ENCODE data around the gene PATJ. TPM values are rescaled to one million over a fixed set of nuclear protein-coding genes. Genes with fewer than 3 reads are reported as not detected.
A peak's percentile ranks its signal among the peaks of the same experiment; 100 is the strongest.

The PATJ gene
- total RNA-seq, 4 donors from 2014 or later = 25.7 to 37.4 (median 31.8) TPM

DNA sequence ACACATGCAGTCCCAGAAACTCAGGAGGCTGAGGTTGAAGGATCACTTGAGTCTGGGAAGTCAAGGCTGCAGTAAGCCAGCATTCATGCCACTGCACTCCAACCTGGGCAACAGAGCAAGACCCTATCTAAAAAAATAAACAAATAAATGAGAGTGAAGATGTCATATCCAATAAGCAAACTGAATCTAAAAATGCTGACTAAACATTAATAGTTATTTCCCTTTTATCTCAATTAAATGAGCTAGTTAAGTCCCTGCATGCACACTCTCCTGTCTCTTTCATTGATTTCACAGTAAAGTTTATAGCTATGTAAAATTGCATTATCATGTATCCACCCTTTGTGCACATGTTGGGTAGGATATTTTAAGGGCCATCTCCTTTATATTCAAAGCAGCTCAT lies 371.2 kb downstream of the PATJ start:
- intact Hi-C loops (cut with DNase I) = no loop called here
- no peak overlapping the region for H3K27ac ChIP-seq (replicated peaks in 1 of 4)
- TF ChIP-seq, protein P1, sequence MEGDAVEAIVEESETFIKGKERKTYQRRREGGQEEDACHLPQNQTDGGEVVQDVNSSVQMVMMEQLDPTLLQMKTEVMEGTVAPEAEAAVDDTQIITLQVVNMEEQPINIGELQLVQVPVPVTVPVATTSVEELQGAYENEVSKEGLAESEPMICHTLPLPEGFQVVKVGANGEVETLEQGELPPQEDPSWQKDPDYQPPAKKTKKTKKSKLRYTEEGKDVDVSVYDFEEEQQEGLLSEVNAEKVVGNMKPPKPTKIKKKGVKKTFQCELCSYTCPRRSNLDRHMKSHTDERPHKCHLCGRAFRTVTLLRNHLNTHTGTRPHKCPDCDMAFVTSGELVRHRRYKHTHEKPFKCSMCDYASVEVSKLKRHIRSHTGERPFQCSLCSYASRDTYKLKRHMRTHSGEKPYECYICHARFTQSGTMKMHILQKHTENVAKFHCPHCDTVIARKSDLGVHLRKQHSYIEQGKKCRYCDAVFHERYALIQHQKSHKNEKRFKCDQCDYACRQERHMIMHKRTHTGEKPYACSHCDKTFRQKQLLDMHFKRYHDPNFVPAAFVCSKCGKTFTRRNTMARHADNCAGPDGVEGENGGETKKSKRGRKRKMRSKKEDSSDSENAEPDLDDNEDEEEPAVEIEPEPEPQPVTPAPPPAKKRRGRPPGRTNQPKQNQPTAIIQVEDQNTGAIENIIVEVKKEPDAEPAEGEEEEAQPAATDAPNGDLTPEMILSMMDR (IDR thresholded peaks at IDR 0.05) = no peak
- peaks cover 0 to 5% (median 0%) of the 10 kb centered on the region in 4 donors for H3K4me1 ChIP-seq
- H3K4me3 ChIP-seq = no peak overlapping the region
- DNase-seq (ENCODE audit: extremely low spot score) = no peak
- no peaks in the 10 kb centered on the region for H3K27me3 ChIP-seq
- H3K9me3 ChIP-seq = no peaks in the 10 kb centered on the region
- H3K36me3 ChIP-seq = peaks cover 0 to 10% (median 5%) of the 10 kb centered on the region in 4 donors

DNA sequence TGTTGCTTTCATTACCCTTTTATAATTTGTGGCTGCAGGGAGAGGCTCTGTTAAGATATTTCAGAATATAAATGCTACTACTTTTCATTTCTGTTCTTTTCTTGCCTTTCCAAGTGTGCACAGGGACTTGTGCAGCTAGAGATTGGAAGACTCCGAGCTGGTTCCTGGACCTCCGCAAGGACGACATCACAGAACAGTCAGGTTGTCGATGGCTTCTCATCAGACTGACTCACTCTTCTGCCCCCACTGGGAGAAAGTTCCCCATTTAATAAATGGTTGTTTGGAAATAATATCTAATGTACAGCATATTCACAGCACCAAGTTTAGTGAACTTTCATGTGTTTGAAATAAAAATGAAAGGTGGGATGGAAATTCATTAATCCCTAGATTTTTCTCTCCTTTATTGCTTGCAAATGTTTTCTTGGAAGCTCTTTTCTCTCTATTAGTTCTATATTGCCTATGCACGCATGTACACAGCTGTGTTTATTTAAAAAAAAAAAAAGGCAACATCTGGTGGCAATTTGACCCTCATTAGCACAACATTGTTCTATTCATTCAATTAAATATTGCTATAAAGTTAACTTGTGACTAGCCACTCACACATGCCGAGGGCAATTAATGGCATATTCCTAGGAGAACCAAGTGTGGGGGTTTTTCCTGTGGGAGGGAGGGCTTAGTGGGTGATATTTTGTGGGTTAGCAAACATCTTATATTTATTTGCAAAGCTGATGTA lies 374.9 kb downstream of the PATJ start:
- TF ChIP-seq EP300 (IDR thresholded peaks at IDR 0.05) (no peak), POLR2AphosphoS5 (IDR thresholded peaks at IDR 0.05) (no peak), POLR2A (IDR thresholded peaks at IDR 0.05; ENCODE audit: low read depth) (no peak)
- TF ChIP-seq, protein P1 (IDR thresholded peaks at IDR 0.05) = no peak
- WGBS = 90% methylated on average over 6 of the region's 6 CpGs
- intact Hi-C loops (cut with DNase I) = no loop called here

DNA sequence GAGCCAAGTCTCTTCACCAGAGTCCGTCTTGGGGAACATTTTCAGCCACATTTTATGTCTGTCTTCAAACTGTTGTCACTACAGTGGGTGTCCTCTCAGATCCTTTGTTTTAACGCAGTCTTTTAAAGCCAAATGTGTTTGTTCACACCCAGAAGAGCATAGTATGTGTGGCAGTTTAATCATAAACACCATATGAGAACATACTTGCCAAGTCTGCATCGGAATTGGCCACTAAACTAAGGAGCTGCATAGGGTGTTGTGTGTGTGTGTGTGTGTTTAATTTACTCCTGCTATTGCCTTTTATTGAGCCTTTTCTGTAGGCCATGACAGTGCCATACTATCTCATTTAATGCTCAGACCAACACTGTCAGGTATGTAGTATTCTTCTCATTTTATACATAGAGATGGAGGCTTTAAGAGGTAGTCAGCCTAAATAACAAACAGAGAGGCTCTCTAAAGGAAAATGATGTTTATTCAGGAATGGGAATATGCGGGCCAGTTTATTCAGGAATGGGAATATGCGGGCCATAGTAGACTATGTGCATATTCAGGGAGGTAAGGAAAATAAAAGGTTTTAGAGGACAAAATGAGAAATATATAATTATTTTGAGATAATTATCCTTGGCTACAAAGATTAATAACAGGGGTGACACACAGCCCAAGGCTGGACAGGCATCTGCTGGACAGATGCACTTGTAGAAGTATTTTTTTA lies 384.5 kb downstream of the PATJ start:
- no peak overlapping the region for H3K27ac ChIP-seq (replicated peaks in 1 of 4)
- H3K36me3 ChIP-seq = peaks cover 3 to 23% (median 15%) of the 10 kb centered on the region in 4 donors
- no peaks in the 10 kb centered on the region for H3K4me1 ChIP-seq
- TF ChIP-seq EP300 (IDR thresholded peaks at IDR 0.05) = no peak
- H3K9me3 ChIP-seq = no peaks in the 10 kb centered on the region
- H3K27me3 ChIP-seq = no peaks in the 10 kb centered on the region
- 90% methylated on average over 5 of the region's 5 CpGs for WGBS
- H3K4me3 ChIP-seq = no peak overlapping the region
- intact Hi-C loops (cut with DNase I) = no loop called here
- DNase-seq (ENCODE audit: extremely low spot score) = no peak

More for the DNA sequence above, 374.9 kb downstream of the PATJ start:
- no peaks in the 10 kb centered on the region for H3K27me3 ChIP-seq
- H3K27ac ChIP-seq (replicated peaks in 1 of 4) = no peak overlapping the region
- no peaks in the 10 kb centered on the region for H3K4me1 ChIP-seq
- H3K36me3 ChIP-seq = peaks cover 0 to 10% (median 5%) of the 10 kb centered on the region in 4 donors
- DNase-seq (ENCODE audit: extremely low spot score) = no peak
- H3K4me3 ChIP-seq = no peak overlapping the region
- no peaks in the 10 kb centered on the region for H3K9me3 ChIP-seq

DNA sequence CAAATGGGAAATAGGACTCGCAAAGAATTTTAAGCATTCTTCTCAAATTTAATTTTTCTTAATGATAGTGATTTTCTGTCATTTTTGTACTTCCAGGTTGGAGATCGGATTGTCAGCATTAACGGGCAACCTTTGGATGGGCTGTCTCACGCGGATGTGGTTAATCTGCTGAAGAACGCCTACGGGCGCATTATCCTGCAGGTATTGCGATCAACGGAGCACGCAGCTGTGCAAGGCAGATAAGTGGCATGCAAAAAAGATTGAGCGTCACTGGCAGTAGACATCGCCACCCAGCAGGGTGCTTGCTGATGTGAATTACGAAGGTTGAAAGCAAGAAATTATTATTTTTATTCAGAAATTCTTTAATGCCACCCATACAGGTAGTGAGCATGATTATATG lies 386.5 kb downstream of the PATJ start:
- no peak for DNase-seq (ENCODE audit: extremely low spot score)
- H3K27ac ChIP-seq (replicated peaks in 1 of 4) = no peak overlapping the region
- H3K9me3 ChIP-seq = no peaks in the 10 kb centered on the region
- H3K27me3 ChIP-seq = no peaks in the 10 kb centered on the region
- H3K4me3 ChIP-seq = no peak overlapping the region
- H3K4me1 ChIP-seq = no peaks in the 10 kb centered on the region
- 96% methylated on average over 14 of the region's 14 CpGs for WGBS
- peaks cover 3 to 31% (median 19%) of the 10 kb centered on the region in 4 donors for H3K36me3 ChIP-seq
- intact Hi-C loops (cut with DNase I) = no loop called here
- TF ChIP-seq POLR2AphosphoS5 (IDR thresholded peaks at IDR 0.05) = no peak
- TF ChIP-seq POLR2A (IDR thresholded peaks at IDR 0.05; ENCODE audit: low read depth) = no peak
- TF ChIP-seq EP300 (IDR thresholded peaks at IDR 0.05) = no peak
- TF ChIP-seq, protein P1 (IDR thresholded peaks at IDR 0.05) = no peak

DNA sequence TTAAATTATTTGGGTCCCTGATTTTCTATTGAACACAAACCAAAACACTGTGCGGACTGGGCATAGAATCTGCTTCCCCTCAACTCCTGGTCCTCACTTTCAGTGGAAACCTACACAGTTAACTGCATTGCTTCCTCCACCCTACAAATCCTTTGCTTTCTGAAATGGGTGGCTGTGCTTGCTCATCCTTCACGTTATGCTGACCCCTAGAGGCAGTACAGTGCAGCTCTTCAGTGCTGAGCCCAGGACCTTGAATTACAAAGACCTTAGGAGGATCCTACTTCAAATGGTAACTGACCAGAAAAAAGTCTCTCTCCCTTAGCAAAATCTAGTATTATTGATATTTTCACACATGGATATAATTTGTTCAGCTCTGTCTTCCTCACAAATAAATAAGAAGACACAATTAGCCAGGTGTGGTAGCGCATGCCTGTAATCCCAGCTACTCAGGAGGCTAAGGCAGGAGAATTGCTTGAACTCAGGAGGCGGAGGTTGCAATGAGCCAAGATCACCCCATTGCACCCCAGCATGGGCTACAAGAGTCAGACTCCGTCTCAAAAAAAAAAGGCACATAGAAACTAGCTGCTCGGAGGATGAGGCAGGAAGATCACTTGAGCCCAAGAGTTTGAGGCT lies 388.9 kb downstream of the PATJ start:
- TF ChIP-seq, protein P1 (IDR thresholded peaks at IDR 0.05) = peak; percentile 30 to 83 (median 44)
- no peak for TF ChIP-seq POLR2AphosphoS5 (IDR thresholded peaks at IDR 0.05)
- TF ChIP-seq EP300 (IDR thresholded peaks at IDR 0.05) = no peak
- Histone ChIP-seq H3K27me3 (no peaks in the 10 kb centered on the region), H3K4me3 (no peak overlapping the region), H3K4me1 (no peaks in the 10 kb centered on the region), H3K27ac (replicated peaks in 1 of 4) (no peak overlapping the region), H3K36me3 (peaks cover 3 to 31% (median 19%) of the 10 kb centered on the region in 4 donors), H3K9me3 (no peaks in the 10 kb centered on the region)
- intact Hi-C loops (cut with DNase I) = no loop called here
- no peak for DNase-seq (ENCODE audit: extremely low spot score)
- WGBS = 77% methylated on average over 6 of the region's 6 CpGs

All from esophagus muscularis mucosa (tissue), 4 donors.